HuH-7 (cell line): Measurements from ENCODE around the gene ZNF333.

Source experiments
- DNase-seq: peaks from one replicate; pipeline ENCODE4 v3.0.0; 2011; ENCODE audit warnings: low spot score

ZNF333 gene

DNA sequence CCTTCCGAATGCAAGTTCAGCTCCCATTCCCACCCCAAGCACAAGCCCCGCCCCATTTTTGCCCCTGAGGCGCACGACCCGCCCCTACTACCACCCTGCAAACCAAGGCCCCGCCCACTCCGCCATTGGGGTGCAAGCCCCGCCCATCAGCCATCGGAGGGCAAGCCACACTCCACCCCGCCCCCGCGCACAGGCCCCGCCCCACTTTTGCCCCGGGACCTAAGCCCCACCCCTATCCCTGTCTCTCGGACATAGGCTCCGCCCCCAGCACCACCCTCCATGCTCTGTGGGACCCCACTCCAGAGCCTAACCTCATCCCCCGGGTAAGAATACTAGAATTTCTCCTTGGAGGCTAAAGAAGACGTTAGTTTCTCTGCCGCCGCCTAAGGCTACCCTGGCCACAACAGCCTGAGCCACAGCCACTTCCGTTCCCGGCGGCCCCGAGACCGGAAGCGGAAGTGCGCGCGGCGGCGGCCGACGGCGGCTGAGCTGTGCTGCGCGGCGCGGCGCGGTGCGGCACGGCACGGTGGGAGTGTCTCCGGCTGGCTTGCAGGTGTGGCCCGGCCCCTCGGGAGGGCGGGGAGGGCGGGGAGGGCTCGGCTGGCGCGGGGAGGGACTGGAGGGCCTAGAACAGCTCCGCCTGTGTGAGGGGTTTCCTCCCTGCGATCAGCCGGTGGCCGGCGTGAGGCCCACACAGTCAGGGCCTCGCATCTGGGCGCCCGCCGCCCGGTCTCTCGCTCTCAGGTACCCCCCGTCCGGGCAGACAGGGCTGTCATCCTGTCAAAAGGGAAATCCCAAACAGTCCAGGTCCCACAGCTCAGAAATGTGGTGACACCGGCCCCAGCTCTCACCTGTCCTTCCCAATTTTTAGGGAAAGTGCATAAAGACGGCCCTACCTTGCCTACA is at the start of gene ZNF333:
Gene ZNF333 (plus strand): TSS at position 451 of the 906 bp plus-strand sequence. CDS start 3,444 bp downstream, outside the sequence.
- DNase-seq = peak; percentile 89

DNA sequence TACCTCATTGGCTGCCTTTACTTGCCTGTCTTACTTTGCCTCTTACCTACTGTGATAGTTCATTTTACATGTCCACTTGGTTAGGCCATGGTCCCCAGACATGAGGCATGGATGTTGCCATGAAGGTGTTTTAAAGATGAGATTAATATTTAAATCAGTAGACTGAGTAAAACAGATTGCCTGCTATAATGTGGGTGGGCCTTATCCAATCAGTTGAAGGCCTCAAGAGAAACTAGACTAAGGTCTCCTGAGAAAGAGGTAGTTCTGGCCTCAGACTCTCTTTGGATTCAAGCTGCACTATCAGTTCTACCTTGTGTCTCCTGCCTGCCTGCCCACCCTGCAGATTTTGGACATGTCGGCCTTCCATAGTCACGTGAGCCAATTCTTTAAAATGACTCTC is 41.3 kb upstream of the ZNF333 start:
- no peak for DNase-seq

DNA sequence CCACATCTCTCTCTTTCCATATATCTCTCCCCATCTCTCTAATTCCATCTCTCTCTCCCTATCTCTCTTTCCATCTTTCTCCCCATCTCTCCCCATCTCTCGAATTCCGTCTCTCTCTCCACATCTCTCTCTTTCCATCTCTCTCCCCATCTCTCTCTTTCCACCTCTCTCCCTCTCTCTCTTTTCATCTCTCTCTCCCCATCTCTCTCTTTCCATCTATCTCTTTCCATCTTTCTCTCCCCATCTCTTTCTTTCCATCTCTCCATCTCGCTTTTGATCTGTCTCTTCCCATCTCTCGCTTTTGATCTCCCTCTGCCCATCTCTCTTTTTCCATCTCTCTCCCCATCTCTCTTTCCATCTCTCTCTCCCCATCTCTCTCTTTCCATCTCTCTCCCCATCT is 40.8 kb upstream of the ZNF333 start:
- DNase-seq = no peak

DNA sequence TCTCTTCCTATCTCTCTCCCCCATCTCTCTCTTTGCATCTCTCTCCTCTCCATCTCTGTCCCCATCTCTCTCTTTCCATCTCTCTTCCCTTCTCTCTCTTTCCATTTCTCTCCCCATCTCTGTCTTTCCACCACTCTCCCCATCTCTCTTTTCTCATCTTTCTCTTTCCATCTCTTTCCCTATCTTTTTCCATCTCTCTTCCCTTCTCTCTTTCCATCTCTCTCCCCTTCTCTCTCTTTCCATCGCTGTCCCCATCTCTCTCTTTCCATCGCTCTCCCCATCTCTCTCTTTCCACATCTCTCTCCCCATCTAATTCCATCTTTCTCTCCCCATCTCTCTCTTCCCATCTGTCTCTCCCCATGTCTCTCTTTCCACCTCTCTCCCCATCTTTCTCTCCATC is 39.7 kb upstream of the ZNF333 start:
- DNase-seq = no peak

DNA sequence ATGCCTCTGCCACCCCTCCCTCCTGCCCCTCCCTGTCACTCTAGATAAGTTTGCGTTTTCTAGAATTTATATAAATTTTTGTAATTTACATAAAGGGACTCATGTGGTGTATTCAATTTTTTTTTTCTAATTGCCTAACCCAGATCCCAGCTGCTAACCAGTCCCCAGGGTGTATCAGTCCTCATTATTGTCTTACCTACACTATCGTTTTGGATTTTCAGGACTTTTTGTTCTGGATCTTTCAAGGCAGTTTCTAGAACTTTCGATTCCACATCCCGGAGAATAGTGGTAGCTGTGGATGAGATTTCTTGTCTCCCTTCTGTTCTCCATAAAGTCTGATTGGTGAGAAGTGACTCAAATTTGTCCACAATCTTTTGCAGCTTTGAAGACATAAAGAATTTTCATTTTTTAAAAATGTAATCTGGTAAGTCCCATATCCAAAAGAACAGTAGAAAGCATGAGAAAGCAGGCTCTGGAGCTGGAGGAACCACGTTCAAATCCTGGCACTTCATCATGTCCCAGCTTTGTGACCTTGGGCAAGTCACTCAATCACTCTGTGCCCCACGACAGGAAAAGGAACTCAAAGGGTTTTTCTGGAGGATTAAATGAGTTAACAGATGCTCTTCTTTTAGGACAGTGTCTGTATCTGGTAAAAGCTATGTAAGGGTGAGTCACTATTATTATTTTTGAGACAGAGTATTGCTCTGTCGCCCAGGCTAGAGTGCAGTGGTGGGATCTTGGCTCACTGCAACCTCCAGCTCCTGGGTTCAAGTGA is 34.9 kb upstream of the ZNF333 start:
- no peak for DNase-seq

DNA sequence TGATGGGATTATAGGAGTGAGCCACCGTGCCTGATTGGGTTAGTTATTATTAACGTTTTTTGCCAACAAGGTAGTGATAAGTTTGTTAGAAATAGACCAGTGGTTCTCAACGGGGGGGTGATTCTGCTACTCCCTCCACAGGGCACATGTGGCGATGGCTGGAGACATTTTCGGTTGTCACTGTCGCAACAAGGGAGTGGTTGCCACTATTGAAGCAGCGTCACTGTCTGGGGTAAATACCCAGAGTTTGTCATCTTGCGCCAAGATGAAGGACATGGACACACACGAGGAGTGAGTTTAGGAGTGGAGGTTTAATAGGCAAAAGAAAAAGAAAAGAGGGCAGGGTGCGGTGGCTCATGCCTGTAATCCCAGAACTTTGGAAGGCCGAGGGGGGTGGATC is 34.1 kb upstream of the ZNF333 start:
- no peak for DNase-seq

GRCh38 chr19:14659874-14660489 is 29.9 kb upstream of the ZNF333 start:
- no peak for DNase-seq

DNA sequence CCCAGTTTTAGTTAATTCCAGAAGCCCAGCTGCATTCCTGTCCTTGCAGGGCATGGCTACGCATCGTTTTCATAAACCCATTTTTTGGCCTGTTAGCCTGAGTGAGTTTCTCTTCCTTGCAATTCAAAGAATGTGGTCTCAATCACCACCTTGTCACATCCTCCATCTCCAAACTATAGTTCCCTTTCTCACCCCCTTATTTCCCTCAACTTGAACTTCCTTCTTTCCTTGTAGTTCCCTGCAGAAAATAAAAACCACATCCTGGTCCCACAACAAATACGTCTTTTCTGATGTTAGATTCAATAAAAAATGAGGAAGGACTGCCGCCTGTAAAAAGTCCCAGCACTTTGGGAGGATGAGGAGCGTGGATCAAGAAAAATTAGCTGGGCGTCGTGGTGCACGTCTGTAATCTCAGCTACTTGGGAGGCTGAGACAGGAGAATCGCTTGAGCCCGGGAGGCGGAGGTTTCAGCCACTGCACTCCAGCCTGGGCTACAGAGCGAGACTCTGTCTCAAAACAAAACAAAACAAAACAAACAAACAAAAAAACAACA is 28.4 kb upstream of the ZNF333 start:
- DNase-seq = no peak

DNA sequence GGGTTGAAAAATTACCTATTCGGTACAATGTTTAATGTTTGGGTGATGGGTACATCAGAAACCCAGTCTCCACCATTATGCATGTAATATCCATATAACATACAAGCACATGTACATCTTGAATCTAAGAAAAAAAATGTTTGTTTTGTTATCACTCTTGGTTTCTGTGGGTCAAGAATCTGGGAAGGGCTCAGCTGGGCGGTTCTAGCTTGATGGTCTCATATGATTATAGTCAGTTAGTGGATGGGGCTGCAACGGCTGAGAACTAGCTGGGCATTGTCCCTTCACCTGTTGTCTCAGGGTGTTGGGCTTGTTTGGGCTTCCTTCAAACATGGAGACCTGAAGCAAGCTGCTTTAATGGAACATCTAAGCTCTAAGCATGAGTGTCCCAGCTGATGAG is 19.9 kb upstream of the ZNF333 start:
- no peak for DNase-seq

GRCh38 chr19:14670408-14670807 is 19.4 kb upstream of the ZNF333 start:
- no peak for DNase-seq

DNA sequence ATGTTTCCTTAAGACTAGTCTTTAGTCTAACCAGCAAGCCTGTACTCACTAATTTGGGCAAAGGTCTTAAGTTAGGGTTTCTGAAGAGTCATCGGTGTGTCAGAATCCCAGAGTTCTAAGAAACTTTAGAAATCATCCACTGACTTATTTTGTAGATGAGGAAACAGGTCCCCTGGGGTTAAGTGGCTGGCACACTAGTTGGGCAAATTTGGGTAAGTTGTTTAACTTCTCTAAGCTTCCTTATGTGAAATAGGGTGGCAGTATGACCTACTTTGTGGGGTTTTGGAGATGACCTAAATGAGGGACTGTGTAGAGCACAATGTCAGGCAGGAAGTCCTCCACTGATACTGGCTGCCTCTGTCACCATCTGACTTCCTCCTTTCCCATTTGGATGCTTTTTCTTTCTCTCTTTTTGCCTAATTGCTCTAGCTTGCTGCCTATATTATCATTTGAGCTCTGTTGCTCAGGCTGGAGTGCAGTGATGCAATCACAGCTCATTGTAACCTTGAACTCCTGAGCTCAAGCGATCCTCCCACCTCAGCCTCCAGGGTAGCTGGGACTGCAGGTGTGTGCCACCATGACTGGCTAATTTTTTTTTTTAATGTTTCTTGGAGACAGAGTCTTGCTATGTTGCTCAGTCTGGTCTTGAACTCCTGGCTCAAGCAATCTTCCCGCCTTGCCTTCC is 17.5 kb upstream of the ZNF333 start:
- DNase-seq = no peak

DNA sequence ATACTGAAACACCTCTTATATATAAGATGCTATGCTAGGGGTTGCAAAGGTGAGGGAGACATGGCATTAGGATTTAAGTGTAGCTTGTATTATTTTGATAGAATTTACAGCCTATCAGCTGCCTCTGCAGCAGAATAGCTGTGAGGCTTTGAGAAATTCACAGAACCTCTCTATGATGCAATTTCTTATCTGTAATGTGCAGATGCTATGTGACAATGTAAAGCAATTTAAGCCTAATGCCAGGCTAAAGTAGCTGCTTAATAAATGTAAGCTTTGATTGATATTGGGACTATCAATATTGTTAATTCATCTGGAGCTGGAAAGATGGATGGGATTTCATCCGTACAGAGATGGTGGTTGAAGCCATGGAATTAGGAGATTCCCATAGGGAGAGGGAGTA is 16.8 kb upstream of the ZNF333 start:
- DNase-seq = no peak

DNA sequence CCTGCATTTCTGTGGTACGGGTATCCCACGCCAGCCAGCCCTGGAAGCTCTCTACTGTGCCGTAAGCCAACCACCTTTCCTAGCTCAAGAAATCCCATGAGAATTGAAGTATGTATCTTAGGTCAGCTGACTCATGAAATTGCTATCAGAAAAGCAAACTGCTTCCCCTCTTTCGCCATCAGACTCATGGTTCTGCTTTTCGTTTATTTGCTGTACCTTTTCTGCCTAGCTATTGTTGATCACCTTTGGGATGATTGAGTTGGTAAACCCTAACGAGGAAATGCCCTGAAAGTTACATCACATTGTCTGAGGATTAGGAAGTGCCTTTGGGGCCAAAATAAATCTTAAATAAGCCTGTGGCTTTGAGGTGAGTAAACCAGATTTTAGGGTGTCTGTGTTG is 15.1 kb upstream of the ZNF333 start, which contains the start of gene ADGRE3:
Gene ADGRE3 (minus strand): TSS at position 81 of the 400 bp plus-strand sequence. CDS start 74 bp downstream, at position 7.
- DNase-seq = no peak

GRCh38 chr19:14676762-14677161 is 13.1 kb upstream of the ZNF333 start:
- no peak for DNase-seq

- no peak for DNase-seq
Observed at GRCh38 chr19:14677464-14677863, 12.4 kb upstream of the ZNF333 start.

GRCh38 chr19:14678199-14678598 is 11.6 kb upstream of the ZNF333 start:
- DNase-seq = no peak

DNA sequence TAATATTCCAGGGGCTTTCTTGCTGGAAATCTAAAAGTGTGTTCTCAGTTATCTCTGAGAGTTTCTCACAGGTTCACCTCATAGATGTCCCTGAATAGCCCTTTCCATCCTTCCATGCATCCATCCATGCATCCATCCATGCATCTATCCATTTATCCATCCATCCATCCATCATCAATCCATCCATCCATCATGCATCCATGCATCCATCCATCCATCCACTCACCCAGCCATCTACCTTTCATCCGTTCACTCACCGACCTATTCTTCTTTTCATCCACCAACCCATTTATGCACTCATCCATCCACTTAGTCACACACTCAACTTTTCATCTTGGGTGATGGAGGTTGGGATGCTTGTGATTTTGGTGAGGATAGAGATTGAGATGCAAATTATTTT is 7.8 kb upstream of the ZNF333 start:
- DNase-seq = no peak

DNA sequence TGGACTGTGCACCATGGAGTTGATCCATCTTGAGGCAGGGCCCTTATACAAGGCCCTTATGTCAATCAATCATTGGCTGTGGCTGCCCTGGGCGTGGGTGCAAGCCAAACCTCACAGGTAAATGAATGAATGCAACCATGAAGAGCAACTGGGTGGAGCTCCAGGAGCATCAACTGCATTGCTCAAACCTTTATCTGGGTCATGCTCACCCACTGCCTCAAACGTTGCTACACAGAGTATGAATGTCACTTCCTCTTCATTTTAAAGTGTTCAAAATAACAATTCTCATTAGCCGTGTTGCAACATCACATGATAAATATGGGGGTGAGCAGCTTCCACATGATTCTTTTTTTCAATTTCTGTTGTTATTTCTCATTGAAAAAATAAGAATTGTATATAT is 6.4 kb upstream of the ZNF333 start:
- no peak for DNase-seq

- DNase-seq = peak; percentile 21
Observed at GRCh38 chr19:14686411-14686810, 3.4 kb upstream of the ZNF333 start.

DNA sequence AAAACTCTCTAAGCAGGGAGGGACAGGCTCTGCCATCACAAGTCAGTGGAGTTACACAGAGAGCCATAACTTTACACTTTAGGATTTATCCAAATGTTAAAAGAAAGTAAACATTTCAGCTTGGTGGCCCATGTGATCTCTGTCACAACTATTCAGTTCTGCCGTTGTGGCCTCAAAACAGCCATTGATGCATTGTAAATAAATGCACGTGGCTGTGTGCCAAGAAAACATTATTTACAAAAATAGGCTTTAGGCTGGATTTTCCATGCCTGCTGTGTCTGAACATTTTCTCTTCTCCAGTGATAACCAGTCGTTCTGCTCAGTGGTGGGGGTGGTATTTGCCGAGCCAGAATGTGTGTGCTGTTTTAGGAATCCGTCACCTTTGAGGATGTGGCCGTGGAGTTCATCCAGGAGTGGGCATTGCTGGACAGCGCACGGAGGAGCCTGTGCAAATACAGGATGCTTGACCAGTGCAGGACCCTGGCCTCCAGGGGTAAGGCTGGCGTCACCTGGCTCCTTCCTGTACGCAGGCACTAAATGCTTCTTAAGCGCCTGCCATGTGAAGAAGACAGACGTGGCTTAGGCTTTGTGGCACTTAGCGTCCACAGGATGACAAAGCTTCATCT is 4.9 kb downstream of the ZNF333 start:
- no peak for DNase-seq

DNA sequence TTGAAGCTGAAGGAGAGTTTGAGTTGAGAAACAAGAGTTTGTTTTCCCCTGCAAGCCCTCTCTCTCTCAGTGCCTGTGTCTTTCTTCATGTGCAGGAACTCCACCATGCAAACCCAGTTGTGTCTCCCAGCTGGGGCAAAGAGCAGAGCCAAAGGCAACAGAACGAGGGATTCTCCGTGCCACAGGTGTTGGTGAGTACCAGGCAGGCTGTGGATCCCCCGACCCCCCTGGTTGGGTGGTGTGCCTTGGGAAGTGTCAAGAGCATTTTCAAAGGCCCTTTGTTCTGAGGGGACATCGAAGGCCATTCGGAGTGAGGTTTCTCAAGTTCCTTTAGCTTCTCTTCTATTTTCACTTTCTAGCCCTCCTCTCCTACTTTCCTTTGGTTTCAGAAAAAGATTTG is 5.6 kb downstream of the ZNF333 start:
- no peak for DNase-seq
